ENCODE results near the gene KRTAP12-4.

GRCh38 chr21:44606495-44606894, 48.0 kb downstream of the KRTAP12-4 start:
- TF ChIP-seq, protein P1, sequence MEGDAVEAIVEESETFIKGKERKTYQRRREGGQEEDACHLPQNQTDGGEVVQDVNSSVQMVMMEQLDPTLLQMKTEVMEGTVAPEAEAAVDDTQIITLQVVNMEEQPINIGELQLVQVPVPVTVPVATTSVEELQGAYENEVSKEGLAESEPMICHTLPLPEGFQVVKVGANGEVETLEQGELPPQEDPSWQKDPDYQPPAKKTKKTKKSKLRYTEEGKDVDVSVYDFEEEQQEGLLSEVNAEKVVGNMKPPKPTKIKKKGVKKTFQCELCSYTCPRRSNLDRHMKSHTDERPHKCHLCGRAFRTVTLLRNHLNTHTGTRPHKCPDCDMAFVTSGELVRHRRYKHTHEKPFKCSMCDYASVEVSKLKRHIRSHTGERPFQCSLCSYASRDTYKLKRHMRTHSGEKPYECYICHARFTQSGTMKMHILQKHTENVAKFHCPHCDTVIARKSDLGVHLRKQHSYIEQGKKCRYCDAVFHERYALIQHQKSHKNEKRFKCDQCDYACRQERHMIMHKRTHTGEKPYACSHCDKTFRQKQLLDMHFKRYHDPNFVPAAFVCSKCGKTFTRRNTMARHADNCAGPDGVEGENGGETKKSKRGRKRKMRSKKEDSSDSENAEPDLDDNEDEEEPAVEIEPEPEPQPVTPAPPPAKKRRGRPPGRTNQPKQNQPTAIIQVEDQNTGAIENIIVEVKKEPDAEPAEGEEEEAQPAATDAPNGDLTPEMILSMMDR (IDR thresholded peaks at IDR 0.05; ENCODE audit: insufficient read depth, low read length, poor library complexity, severe bottlenecking) = no peak
- TF ChIP-seq EZH2phosphoT487 (conservative IDR thresholded peaks at IDR 0.05; ENCODE audit: low read length) = no peak
